Upper lobe of right lung (tissue), 1 donor: ENCODE results near the gene SKI. TPM values are rescaled to one million over a fixed set of nuclear protein-coding genes. Genes with fewer than 3 reads are reported as not detected.

Experiments used
- ATAC-seq: fragments of 200-7000 bp; cut with Tn5 transposase; one replicate; pipeline ENCODE4 v1.9.1; 2020; ENCODE audit warnings: mild to moderate bottlenecking, moderate library complexity
- DNase-seq: peaks from one replicate; pipeline ENCODE4 v3.0.0-alpha.2; 2020
- H3K27ac ChIP-seq: fragments of 200-600 bp; one replicate; pipeline ENCODE4 v1.8.0; 2022
- H3K27me3 ChIP-seq: fragments of 200-600 bp; one replicate; pipeline ENCODE4 v1.8.0; 2022; ENCODE audit warnings: mild to moderate bottlenecking
- H3K36me3 ChIP-seq: fragments of 200-600 bp; one replicate; pipeline ENCODE4 v1.8.0; 2022
- H3K4me1 ChIP-seq: fragments of 200-600 bp; one replicate; pipeline ENCODE4 v1.8.0; 2022
- H3K4me3 ChIP-seq: fragments of 200-600 bp; one replicate; pipeline ENCODE4 v1.8.0; 2022; ENCODE audit warnings: mild to moderate bottlenecking
- H3K9me3 ChIP-seq: fragments of 200-600 bp; one replicate; pipeline ENCODE4 v1.8.0; 2022
- CTCF ChIP-seq: fragments of 200-600 bp; IDR thresholded peaks from one replicate; pipeline ENCODE4 v1.8.0; 2022; ENCODE audit warnings: antibody characterized with exemption
- intact Hi-C: fragments of 100-400 bp; cut with DNase I; formaldehyde crosslinking; loops from one replicate; pipeline ENCODE4 v1.11.0; 2022
- total RNA-seq: library from RNA; stranded (reverse); fragmentation: NEBNext Ultra II Directional; extraction: Animal tissue kit (Norgen Biotek cat#: 25700); gene quantifications from one replicate; pipeline ENCODE4 v1.2.1, GENCODE V29; 2021
- donor health status: DM: no; HTN: yes; CAD: no; lungs with severe emphysema.

Gene SKI
- total RNA-seq, 1 donor from 2014 or later, result 89.6 TPM

- Histone ChIP-seq H3K27me3 (no peaks in the 10 kb centered on the region), H3K9me3 (no peaks in the 10 kb centered on the region), H3K27ac (peak overlapping the region; percentile 96), H3K4me1 (peaks cover 51% of the 10 kb centered on the region), H3K36me3 (no peaks in the 10 kb centered on the region), H3K4me3 (peak overlapping the region; percentile 30)
- peak; percentile 32 for TF ChIP-seq CTCF
- ATAC-seq (peak; percentile 71), DNase-seq (peak; percentile 93)
- intact Hi-C loops, result no loop called here
These were observed 15.3 kb upstream of the SKI start for GRCh38 chr1:2212532-2213491.

GRCh38 chr1:2213576-2214505, 14.3 kb upstream of the SKI start:
- intact Hi-C loops, result no loop called here
- Histone ChIP-seq H3K36me3 (no peaks in the 10 kb centered on the region), H3K4me1 (peaks cover 40% of the 10 kb centered on the region), H3K9me3 (no peaks in the 10 kb centered on the region), H3K27ac (peak overlapping the region; percentile 96), H3K4me3 (peak overlapping the region; percentile 30), H3K27me3 (no peaks in the 10 kb centered on the region)
- ATAC-seq (peak; percentile 53), DNase-seq (peak; percentile 88)
- TF ChIP-seq CTCF, result no peak

GRCh38 chr1:2214541-2215241, 13.4 kb upstream of the SKI start:
- Histone ChIP-seq H3K4me1 (peaks cover 33% of the 10 kb centered on the region), H3K36me3 (no peaks in the 10 kb centered on the region), H3K9me3 (no peaks in the 10 kb centered on the region), H3K4me3 (no peak overlapping the region), H3K27ac (peak overlapping the region; percentile 96), H3K27me3 (no peaks in the 10 kb centered on the region)
- intact Hi-C loops, result no loop called here
- TF ChIP-seq CTCF, result no peak
- ATAC-seq, result peak; percentile 37
- peak; percentile 78 for DNase-seq

- DNase-seq, result peak; percentile 65
- no peak for TF ChIP-seq CTCF
- Histone ChIP-seq H3K4me3 (no peak overlapping the region), H3K27ac (peak overlapping the region; percentile 96), H3K36me3 (no peaks in the 10 kb centered on the region), H3K27me3 (no peaks in the 10 kb centered on the region), H3K9me3 (no peaks in the 10 kb centered on the region), H3K4me1 (peaks cover 32% of the 10 kb centered on the region)
- intact Hi-C loops, result no loop called here
- ATAC-seq, result no peak
These were observed 12.8 kb upstream of the SKI start for GRCh38 chr1:2215329-2215728.
